HUES6 (cell line): Measurements from ENCODE around the gene RNASE11.
A peak's percentile ranks its signal among the peaks of the same experiment; 100 is the strongest.
"Not testable (repeated sequence)": the region's sequence is repeated elsewhere in the genome, so short reads cannot be mapped to it uniquely, and the experiment has no call there.

Experiments
- H3K27ac ChIP-seq: 2 replicates; pipeline ENCODE4 v1.7.0; 2013; ENCODE audit warnings: low read depth, mild to moderate bottlenecking, low read length, inconsistent platforms
- H3K27me3 ChIP-seq: 2 replicates; pipeline ENCODE4 v1.6.1; 2013; ENCODE audit warnings: low read length; ENCODE audit not compliant: control insufficient read depth, insufficient read depth
- H3K36me3 ChIP-seq: 2 replicates; pipeline ENCODE4 v1.6.1; 2013; ENCODE audit warnings: low read length; ENCODE audit not compliant: control insufficient read depth, insufficient read depth
- H3K4me1 ChIP-seq: 2 replicates; pipeline ENCODE4 v1.6.1; 2013; ENCODE audit warnings: low read length; ENCODE audit not compliant: control insufficient read depth, insufficient read depth
- H3K4me3 ChIP-seq: 2 replicates; pipeline ENCODE4 v1.5.1; 2013; ENCODE audit warnings: low read depth, low read length
- H3K9ac ChIP-seq: one replicate; pipeline ENCODE4 v1.6.1; 2013; ENCODE audit warnings: mild to moderate bottlenecking, low read length
- H3K9me3 ChIP-seq: 2 replicates; pipeline ENCODE4 v1.6.1; 2013; ENCODE audit warnings: low read depth, low read length; ENCODE audit not compliant: control insufficient read depth, insufficient read depth

RNASE11 gene

DNA sequence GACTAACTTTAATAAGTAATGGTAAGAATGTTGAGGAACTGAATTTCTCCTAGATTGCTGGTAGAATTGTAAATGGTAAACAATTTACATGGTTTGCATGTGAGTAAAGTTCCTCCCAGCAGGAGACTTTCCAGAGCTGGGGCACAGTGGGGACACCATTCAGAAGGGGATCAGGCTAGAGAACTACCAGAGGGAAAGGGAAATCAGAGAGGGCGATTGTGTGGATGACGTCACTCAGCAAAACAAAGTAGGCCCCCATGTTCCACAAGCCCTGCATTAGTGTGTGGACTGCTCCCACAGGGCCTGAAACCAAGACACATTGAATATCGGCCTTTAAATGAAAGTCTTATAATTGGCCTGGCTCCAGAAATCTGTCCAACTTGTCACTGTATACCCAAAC, 9.5 kb downstream of the RNASE11 start:
- Histone ChIP-seq H3K27ac (peak overlapping the region; percentile 83), H3K9ac (peak overlapping the region; percentile 63), H3K4me3 (peak overlapping the region; percentile 8; the same call in 1 of the 2 replicates), H3K4me1 (peaks cover 52% of the 10 kb centered on the region), H3K9me3 (no peaks in the 10 kb centered on the region), H3K36me3 (no peaks in the 10 kb centered on the region), H3K27me3 (no peaks in the 10 kb centered on the region)

DNA sequence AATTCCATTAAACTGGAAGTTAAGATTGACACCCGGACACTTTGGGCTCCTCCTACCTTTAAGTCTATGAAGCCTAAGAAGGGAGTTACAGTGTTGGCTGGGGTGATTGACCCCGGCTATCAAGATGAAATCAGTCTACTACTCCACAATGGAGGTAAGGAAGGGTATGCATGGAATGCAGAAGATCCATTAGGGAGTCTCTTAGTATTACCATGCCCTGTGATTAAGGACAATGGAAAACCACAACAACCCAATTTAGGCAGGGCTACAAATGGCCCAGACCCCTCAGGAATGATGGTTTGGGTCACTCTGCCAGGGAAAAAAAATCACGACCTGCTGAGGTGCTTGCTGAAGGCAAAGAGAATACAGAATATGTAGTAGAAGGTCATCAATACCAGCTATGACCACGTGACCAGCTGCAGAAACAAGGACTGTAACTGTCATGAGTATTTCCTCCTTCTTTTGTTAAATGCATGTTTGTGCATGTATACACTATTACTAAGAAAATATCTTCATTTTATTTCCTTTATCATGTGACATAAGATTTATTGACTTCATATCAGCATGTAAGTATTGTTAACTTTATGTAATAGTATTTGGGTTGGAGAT, 15.3 kb downstream of the RNASE11 start:
- H3K27me3 ChIP-seq, H3K9ac ChIP-seq, H3K4me3 ChIP-seq, H3K36me3 ChIP-seq, H3K27ac ChIP-seq: not testable (repeated sequence)
- H3K9me3 ChIP-seq = peaks cover 39% of the 10 kb centered on the region
- peaks cover 11% of the 10 kb centered on the region for H3K4me1 ChIP-seq

DNA sequence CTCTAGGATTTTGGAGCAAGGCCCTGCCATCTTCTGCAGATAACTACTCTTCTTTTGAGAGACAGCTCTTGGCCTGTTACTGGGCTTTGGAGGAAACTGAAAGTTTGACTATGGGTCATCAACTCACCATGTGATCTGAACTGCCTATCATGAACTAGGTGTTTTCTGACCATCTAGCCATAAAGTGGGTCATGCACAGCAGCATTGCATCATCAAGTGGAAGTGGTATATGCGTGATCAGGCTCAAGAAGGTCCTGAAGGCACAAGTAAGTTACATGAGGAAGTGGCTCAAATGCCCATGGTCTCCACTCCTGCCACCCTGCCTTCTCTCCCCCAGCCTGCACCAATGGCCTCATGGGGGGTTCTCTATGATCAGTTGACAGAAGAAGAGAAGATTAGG, 17.1 kb downstream of the RNASE11 start:
- not testable (repeated sequence) for H3K9ac ChIP-seq

DNA sequence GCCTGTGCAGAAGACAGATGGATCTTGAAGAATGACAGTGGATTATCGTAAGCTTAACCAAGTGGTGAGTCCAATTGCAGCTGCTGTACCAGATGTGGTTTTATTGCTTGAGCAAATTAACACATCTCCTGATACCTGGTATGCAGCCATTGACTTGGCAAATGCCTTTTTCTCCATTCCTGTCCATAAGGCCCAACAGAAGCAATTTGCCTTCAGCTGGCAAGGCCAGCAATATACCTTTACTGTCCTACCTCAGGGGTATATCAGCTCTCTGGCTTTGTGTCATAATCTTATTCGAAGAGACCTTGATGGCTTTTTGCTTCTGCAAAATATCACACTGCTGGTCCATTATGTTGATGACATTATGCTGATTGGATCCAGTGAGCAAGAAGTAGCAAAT, 17.9 kb downstream of the RNASE11 start:
- not testable (repeated sequence) for H3K9ac ChIP-seq, H3K4me3 ChIP-seq, H3K4me1 ChIP-seq, H3K36me3 ChIP-seq, H3K27me3 ChIP-seq, H3K27ac ChIP-seq
- H3K9me3 ChIP-seq = peaks cover 42% of the 10 kb centered on the region

More for the DNA sequence above, 17.1 kb downstream of the RNASE11 start:
- H3K9me3 ChIP-seq = peaks cover 42% of the 10 kb centered on the region
- not testable (repeated sequence) for H3K27ac ChIP-seq, H3K27me3 ChIP-seq, H3K4me3 ChIP-seq, H3K4me1 ChIP-seq, H3K36me3 ChIP-seq

DNA sequence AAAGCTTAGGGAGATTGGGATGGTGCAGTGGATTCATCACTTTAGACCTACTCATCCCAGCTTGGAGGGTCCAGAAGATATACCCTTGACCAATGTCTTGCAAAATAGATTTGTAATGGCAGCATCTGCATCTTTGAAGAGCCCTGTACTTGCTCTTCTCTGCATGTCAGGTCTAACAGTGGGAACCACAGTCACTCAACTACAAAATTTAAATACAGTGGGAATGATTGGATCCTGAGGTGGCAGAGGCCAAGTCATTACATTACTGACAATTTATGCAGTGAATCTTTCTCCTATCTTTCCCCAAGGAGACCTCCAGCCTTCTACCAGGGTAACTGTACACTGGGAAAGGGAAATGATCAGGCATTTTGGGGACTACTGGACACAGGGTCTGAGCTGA, 18.7 kb downstream of the RNASE11 start:
- no peak overlapping the region for H3K4me3 ChIP-seq
- H3K9ac ChIP-seq = no peak overlapping the region
- peaks cover 42% of the 10 kb centered on the region for H3K9me3 ChIP-seq
- H3K27me3 ChIP-seq = no peaks in the 10 kb centered on the region
- no peak overlapping the region for H3K27ac ChIP-seq
- no peaks in the 10 kb centered on the region for H3K36me3 ChIP-seq
- H3K4me1 ChIP-seq = peaks cover 13% of the 10 kb centered on the region; the same call in 1 of the 2 replicates

DNA sequence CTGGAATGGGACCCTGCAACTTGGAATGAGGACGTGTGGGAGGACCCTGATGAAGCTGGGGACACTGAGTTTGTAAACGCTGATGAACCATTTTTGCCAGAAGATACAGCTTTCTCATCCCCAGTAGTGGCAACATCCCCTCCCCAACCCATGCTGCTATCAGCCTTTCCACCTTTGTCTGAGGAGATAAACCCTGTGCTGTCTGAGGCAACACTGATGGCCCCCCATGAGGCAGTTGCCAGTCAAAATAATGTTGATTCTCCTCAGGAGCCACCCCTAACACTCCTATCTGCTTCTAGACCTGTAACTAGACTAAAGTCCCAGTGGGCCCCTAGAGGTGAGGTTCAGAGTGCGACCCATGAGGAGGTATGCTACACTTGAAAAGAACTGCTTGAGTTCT, 19.4 kb downstream of the RNASE11 start:
- H3K4me3 ChIP-seq = no peak overlapping the region
- H3K9ac ChIP-seq = no peak overlapping the region
- H3K4me1 ChIP-seq = peaks cover 13% of the 10 kb centered on the region; the same call in 1 of the 2 replicates
- H3K27me3 ChIP-seq = no peaks in the 10 kb centered on the region
- H3K9me3 ChIP-seq = peaks cover 42% of the 10 kb centered on the region
- no peak overlapping the region for H3K27ac ChIP-seq
- H3K36me3 ChIP-seq = no peaks in the 10 kb centered on the region

DNA sequence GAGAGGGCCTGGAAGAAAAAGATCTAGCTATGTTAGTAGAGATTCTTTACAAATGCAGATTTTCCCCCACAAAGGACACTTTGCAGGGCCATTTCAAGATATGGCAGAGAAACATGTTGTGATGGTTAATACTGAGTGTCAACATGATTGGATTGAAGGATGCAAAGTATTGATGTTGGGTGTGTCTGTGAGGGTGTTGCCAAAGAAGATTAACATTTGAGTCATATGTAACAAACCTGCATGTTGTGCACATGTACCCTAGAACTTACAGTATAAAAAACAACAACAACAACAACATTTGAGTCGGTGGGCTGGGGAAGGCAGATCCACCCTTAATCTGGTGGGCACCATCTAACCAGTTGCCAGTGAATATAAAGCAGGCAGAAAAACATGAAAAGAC, 20.6 kb downstream of the RNASE11 start:
- not testable (repeated sequence) for H3K27me3 ChIP-seq, H3K4me3 ChIP-seq, H3K4me1 ChIP-seq, H3K27ac ChIP-seq, H3K36me3 ChIP-seq, H3K9ac ChIP-seq
- peaks cover 42% of the 10 kb centered on the region for H3K9me3 ChIP-seq

DNA sequence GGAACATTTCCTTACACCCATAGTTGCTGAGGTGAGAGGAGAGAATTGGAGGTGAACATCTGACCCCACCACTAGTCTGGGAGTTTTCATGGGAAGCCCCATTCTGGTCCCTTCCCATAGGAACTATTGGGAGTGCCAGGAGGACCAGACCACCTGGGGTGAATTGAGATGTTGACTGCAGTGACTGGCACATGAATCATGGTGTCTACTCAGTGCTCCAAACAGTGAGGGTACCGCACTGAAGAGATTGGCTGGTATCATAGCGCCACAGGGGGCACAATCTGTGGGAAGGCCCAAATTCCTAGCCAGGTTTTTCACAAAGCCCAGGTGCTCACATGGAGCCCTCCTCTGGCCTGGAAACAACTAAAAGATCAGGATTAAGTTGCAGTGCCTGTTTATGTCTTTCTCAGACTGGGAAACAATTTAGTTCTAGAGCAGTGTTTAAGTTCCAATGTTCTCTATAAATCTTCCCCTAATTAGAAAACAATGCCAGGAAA, 23.3 kb downstream of the RNASE11 start:
- no peaks in the 10 kb centered on the region for H3K36me3 ChIP-seq
- peaks cover 22% of the 10 kb centered on the region for H3K9me3 ChIP-seq
- no peak overlapping the region for H3K4me3 ChIP-seq
- peaks cover 13% of the 10 kb centered on the region for H3K4me1 ChIP-seq
- no peaks in the 10 kb centered on the region for H3K27me3 ChIP-seq
- H3K9ac ChIP-seq = no peak overlapping the region
- H3K27ac ChIP-seq = no peak overlapping the region

DNA sequence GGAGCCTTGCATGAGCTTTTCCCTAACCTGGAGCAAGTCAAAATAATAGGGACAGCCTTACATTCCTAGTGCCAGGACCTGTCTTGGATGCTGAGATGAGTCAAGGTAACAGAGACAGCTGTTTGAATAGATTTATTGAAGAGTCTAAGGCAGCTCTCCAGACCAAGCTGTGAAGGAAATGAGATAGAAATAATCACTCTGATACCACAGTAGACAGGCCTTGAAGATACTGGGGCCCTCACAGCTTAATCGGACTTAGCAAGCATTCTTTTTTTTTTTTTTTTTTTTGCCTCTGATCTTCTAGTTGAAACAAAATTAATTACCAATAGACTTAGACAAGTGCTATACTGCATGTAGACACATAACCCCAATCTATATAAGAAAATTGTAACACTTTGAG, 23.8 kb downstream of the RNASE11 start:
- Histone ChIP-seq H3K4me1 (peaks cover 18% of the 10 kb centered on the region), H3K4me3 (no peak overlapping the region), H3K27me3 (no peaks in the 10 kb centered on the region), H3K36me3 (no peaks in the 10 kb centered on the region), H3K9me3 (peaks cover 16% of the 10 kb centered on the region), H3K27ac (no peak overlapping the region), H3K9ac (no peak overlapping the region)

DNA sequence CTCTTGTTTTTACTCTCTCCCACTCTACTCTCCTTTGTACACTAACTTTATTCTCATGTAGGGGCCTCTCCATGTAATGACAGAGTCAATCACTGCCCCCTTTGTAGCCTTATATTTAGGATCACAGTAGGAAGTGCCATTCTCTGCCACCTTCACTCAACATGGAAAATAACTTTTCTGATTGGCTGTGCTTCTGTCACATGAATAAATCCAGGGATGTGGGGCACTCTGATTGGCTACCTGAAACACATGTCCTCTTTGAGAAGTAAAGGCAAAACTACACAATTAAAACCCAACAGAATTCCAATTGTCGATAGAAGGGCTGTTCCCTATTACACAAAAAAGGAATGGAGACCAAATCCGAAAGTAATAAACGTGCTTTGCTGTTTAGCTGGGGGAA, 26.8 kb downstream of the RNASE11 start, which contains the start of gene RNASE9:
Gene RNASE9, minus strand, starts transcription at position 87 of the 400 bp plus-strand sequence.
- Histone ChIP-seq H3K27ac (peak within 1 kb of the TSS; percentile 60; the same call in 1 of the 2 replicates), H3K27me3 (no peaks in the 10 kb centered on the region), H3K9ac (no peak within 1 kb of the TSS), H3K36me3 (no peaks in the 10 kb centered on the region), H3K9me3 (no peaks in the 10 kb centered on the region), H3K4me1 (peaks cover 38% of the 10 kb centered on the region), H3K4me3 (no peak within 1 kb of the TSS)

DNA sequence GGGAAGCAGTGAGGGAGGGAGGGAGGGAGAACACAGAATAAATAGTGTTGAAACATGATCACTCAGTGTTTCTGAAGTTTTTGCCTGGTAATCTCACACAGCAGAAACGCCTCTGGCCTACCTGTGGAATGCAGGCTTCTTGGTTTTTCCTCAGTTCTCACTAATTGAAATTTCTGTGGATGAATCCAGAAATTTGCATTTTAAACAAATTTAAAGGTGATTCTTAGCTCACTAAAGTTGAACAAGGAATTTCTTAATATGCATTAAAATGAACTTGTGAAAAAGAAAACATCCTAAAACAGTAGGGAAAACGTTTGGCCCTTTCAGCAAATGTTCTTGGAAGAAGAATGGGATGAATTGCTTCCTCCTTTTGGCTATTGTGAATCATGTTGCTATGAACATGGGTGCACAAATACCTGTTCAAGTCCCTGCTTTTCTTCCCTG, 28.3 kb downstream of the RNASE11 start:
- Histone ChIP-seq H3K9me3 (no peaks in the 10 kb centered on the region), H3K27ac (peak overlapping the region; percentile 60; the same call in 1 of the 2 replicates), H3K4me3 (no peak overlapping the region), H3K9ac (no peak overlapping the region), H3K36me3 (no peaks in the 10 kb centered on the region), H3K4me1 (peaks cover 34% of the 10 kb centered on the region), H3K27me3 (no peaks in the 10 kb centered on the region)
